Fibroblast of lung (primary cell): Measurements from ENCODE around the gene STX4.

Source experiments
- CTCF ChIP-seq, 2 donors: IDR thresholded peaks in 1 of 2; conservative IDR thresholded peaks in 1 of 2; 1 replicate in 1 of 2; 2 replicates in 1 of 2; pipeline ENCODE4 v1.5.1; 2011 to 2012; ENCODE audit warnings: low read length in 2 of 2, control low read depth in 1 of 2, inconsistent platforms in 1 of 2, low read depth in 1 of 2, mild to moderate bottlenecking in 1 of 2
- EZH2 ChIP-seq: IDR thresholded peaks from 2 replicates; pipeline ENCODE4 v1.5.1; 2012; ENCODE audit warnings: low read length, control low read depth, mild to moderate bottlenecking; ENCODE audit errors: missing control alignments

GRCh38 chr16:31074814-31075183 lies 41.4 kb downstream of the STX4 start:
- TF ChIP-seq CTCF (conservative IDR thresholded peaks at IDR 0.05 in 1 of 2, IDR thresholded peaks at IDR 0.05 in 1 of 2; ENCODE audit: low read depth in 1 of 2, low read length in 2 of 2) (peak in 1 of 2 donors; percentile 19), EZH2 (no peak)
